ENCODE measurements around the gene ELOF1.

The ELOF1 gene

DNA sequence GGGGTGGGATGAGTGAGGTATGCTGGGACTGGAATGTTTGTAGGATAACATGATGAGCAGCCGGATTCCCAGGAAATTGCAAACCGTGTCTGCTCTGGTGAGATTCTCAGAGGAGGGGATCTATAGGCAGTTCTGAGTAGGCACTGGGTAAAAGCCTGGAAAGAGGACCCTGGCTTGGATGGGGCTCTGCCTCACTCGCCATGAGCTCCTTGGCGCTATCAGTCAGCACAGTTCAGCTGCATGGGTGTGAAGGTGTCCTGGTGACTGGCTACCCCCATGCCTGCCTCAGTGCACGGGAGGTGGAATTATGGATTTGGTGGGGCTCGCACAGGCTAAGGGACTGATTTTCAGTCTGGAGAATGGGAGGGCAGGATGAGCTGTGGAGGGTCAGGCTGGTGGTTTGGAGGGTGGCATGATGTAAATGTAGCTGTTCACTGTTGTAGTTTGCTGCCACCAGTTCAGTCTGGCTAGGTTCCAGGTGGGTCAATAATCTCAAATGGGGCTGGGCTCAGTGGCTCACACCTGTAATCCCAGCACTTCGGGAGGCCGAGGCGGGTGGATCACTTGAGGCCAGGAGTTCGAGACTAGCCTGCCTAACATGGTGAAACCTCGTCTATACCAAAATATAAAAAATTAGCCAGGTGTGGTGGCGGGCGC lies 29.1 kb upstream of the ELOF1 start:
- no peak overlapping the region for H3K9ac ChIP-seq (ENCODE audit: insufficient read length)
- no peak for TF ChIP-seq POLR2AphosphoS5 (IDR thresholded peaks at IDR 0.05; ENCODE audit: borderline replicate concordance, low read depth, low read length)
- no peak for TF ChIP-seq EZH2 (IDR thresholded peaks at IDR 0.05)
- no peak for TF ChIP-seq FOXP2 (optimal IDR thresholded peaks at IDR 0.05; ENCODE audit: control extremely low read depth, extremely low read length, insufficient read depth)
- H3K36me3 ChIP-seq (ENCODE audit: insufficient read depth, low read length), result no peaks in the 10 kb centered on the region
- DNase-seq (ENCODE audit: low read depth, low spot score), result no peak
- no peaks in the 10 kb centered on the region for H3K9me3 ChIP-seq (ENCODE audit: low read depth, low read length)
- no peak overlapping the region for H3K27ac ChIP-seq
- peak overlapping the region; percentile 29; the same call in 1 of the 2 replicates for H3K4me3 ChIP-seq

DNA sequence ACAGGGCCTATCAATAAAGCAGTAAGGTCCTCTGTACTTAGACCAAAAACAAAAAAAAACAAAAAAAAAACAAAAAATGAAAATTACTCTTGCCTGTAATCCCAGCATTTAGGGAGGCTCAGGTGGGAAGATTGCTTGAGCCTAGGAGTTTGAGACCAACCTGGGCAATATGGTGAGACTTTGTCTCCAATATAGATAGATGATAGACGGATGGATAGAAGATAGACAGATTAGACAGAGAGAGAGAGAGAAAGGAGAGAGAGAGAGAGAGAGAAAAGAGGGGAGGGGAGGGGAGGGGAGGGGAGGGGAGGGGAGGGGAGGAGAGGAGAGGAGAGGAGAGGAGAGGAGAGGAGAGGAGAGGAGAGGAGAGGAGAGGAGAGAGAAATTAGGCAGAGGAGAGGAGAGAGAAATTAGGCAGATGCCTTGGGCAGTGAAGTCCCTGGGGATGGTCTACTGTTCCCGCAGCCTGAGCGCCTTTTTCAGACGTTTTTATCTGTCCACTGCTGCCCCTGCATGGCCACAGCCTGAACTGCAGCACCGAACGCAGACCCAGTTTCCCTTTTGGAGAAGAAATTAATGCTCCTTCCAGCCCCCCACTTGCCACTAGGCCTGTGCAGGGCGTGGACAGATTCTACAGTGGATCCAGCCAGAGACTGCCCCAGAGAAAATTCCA lies 28.4 kb upstream of the ELOF1 start:
- no peak for TF ChIP-seq EZH2 (IDR thresholded peaks at IDR 0.05)
- TF ChIP-seq FOXP2 (optimal IDR thresholded peaks at IDR 0.05; ENCODE audit: control extremely low read depth, extremely low read length, insufficient read depth), result no peak
- no peak for TF ChIP-seq POLR2AphosphoS5 (IDR thresholded peaks at IDR 0.05; ENCODE audit: borderline replicate concordance, low read depth, low read length)
- Histone ChIP-seq H3K4me3 (peak overlapping the region; percentile 29; the same call in 1 of the 2 replicates), H3K9ac (ENCODE audit: insufficient read length) (no peak overlapping the region)

DNA sequence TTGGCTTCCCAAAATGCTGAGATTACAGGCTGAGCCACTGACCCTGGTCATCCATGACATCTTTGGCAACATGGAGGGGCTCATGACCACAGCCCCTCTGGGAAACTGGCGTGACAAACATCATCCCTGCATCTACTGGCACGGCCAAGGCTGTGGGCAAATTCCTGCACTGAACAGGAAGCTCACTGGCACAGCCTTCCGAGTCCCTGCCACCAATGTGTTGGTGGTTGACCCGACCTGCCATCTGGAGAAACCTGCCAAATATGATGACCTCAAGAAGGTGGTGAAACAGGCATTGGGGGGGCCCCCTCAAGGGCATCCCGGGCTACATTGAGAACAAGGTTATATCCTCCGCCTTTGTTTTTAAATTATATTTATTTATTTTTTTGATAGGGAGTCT lies 27.3 kb upstream of the ELOF1 start:
- Histone ChIP-seq H3K36me3 (ENCODE audit: insufficient read depth, low read length) (no peaks in the 10 kb centered on the region), H3K27ac (no peak overlapping the region), H3K9me3 (ENCODE audit: low read depth, low read length) (no peaks in the 10 kb centered on the region), H3K4me3 (no peak overlapping the region), H3K9ac (ENCODE audit: insufficient read length) (no peak overlapping the region)
- TF ChIP-seq EZH2 (IDR thresholded peaks at IDR 0.05) (no peak), FOXP2 (optimal IDR thresholded peaks at IDR 0.05; ENCODE audit: control extremely low read depth, extremely low read length, insufficient read depth) (no peak), POLR2AphosphoS5 (IDR thresholded peaks at IDR 0.05; ENCODE audit: borderline replicate concordance, low read depth, low read length) (no peak)
- DNase-seq (ENCODE audit: low read depth, low spot score), result no peak

More for the DNA sequence above, 28.4 kb upstream of the ELOF1 start:
- peak; percentile 40 for DNase-seq (ENCODE audit: low read depth, low spot score)
- H3K36me3 ChIP-seq (ENCODE audit: insufficient read depth, low read length), result no peaks in the 10 kb centered on the region
- H3K9me3 ChIP-seq (ENCODE audit: low read depth, low read length), result no peaks in the 10 kb centered on the region
- no peak overlapping the region for H3K27ac ChIP-seq

DNA sequence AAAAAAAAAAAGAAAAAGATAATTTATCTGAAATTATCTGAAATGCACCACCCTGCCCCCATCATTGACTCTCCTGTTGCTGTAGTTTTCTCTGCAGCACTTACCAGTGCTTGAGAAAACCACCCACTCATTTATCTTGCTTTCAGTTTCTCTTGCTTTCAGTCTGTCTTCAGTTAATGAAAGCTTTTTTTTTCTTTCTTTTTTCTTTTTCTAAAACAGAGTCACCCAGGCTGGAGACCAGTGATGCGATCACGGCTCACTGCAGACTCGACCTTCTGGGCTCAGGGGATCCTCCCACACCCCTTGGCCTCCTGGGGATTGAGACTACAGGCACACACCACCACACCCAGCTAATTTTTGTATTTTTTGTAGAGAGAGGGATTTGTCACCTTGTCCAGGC lies 22.7 kb upstream of the ELOF1 start:
- H3K4me3 ChIP-seq, result no peak overlapping the region
- H3K9ac ChIP-seq (ENCODE audit: insufficient read length), result no peak overlapping the region
- H3K9me3 ChIP-seq (ENCODE audit: low read depth, low read length), result no peaks in the 10 kb centered on the region
- no peaks in the 10 kb centered on the region for H3K36me3 ChIP-seq (ENCODE audit: insufficient read depth, low read length)
- no peak overlapping the region for H3K27ac ChIP-seq
- DNase-seq (ENCODE audit: low read depth, low spot score), result no peak
- TF ChIP-seq EZH2 (IDR thresholded peaks at IDR 0.05) (no peak), FOXP2 (optimal IDR thresholded peaks at IDR 0.05; ENCODE audit: control extremely low read depth, extremely low read length, insufficient read depth) (no peak), POLR2AphosphoS5 (IDR thresholded peaks at IDR 0.05; ENCODE audit: borderline replicate concordance, low read depth, low read length) (no peak)

DNA sequence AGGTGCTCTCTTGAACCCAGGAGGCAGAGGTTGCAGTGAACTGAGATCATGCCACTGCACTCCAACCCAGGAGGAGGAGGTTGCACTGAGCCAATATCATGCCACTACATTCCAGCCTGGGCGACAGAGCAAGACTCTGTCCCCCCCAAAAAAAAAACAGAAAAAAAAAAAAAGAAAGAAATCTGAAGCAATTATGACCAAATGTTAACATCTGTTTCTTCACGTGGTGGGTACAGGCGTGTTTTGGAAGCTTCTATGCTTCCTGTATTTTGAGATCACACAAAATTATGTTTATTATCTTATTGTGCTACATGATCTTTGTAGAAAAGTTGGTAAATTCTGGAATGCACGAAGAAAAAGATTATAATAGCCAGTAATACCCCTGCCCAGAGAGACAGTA lies 21.1 kb upstream of the ELOF1 start:
- Histone ChIP-seq H3K27ac (no peak overlapping the region), H3K9me3 (ENCODE audit: low read depth, low read length) (no peaks in the 10 kb centered on the region), H3K9ac (ENCODE audit: insufficient read length) (no peak overlapping the region), H3K4me3 (no peak overlapping the region), H3K36me3 (ENCODE audit: insufficient read depth, low read length) (no peaks in the 10 kb centered on the region)
- DNase-seq (ENCODE audit: low read depth, low spot score), result no peak
- no peak for TF ChIP-seq FOXP2 (optimal IDR thresholded peaks at IDR 0.05; ENCODE audit: control extremely low read depth, extremely low read length, insufficient read depth)
- TF ChIP-seq POLR2AphosphoS5 (IDR thresholded peaks at IDR 0.05; ENCODE audit: borderline replicate concordance, low read depth, low read length), result no peak
- no peak for TF ChIP-seq EZH2 (IDR thresholded peaks at IDR 0.05)

DNA sequence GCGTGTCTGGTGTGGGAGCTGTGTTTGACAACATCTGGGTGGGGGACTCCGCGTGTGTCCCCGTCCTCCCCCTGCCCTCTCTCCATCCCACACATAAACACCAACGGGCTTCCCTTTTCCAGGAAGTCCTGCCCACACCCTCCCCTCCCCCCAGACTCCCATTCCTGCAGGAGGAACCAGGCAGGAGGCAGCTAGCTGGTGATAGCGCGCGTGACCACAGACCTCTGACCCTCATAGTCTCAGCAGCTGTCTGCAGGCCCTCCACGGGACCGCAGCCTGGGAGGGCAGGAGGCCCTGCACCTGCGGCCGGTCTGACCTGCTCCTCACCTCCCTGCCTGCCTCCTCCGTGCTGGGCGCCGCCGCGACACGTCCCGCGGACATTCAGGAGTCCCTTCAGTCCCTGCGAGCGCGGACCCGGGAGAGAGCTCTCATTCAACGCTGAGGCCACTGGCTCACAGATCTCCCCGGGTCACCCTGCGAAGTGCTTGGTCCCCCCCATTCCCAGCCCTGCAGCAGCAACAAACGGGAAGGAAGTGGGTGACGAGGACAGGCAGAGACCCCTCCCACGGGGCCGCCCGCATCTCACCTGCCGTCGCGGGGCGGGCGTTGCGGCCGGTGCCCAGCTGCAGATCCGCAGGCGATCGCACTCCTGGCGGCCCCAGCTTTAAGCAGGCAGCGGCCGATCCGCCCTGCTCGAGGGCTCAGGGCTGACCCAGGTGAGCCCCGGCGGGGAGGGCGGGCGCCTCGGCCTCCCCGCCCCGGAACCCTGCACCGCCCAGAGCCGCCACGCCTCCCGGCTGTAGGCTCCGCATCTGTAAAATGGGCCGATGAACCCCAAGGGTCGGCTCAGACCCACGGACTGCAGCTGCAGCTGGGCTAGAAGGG lies 19.5 kb upstream of the ELOF1 start:
- Histone ChIP-seq H3K9ac (ENCODE audit: insufficient read length) (no peak overlapping the region), H3K36me3 (ENCODE audit: insufficient read depth, low read length) (no peaks in the 10 kb centered on the region), H3K27ac (no peak overlapping the region), H3K9me3 (ENCODE audit: low read depth, low read length) (no peaks in the 10 kb centered on the region), H3K4me3 (no peak overlapping the region)
- no peak for TF ChIP-seq FOXP2 (optimal IDR thresholded peaks at IDR 0.05; ENCODE audit: control extremely low read depth, extremely low read length, insufficient read depth)
- no peak for TF ChIP-seq POLR2AphosphoS5 (IDR thresholded peaks at IDR 0.05; ENCODE audit: borderline replicate concordance, low read depth, low read length)
- TF ChIP-seq EZH2 (IDR thresholded peaks at IDR 0.05), result no peak
- DNase-seq (ENCODE audit: low read depth, low spot score), result no peak

DNA sequence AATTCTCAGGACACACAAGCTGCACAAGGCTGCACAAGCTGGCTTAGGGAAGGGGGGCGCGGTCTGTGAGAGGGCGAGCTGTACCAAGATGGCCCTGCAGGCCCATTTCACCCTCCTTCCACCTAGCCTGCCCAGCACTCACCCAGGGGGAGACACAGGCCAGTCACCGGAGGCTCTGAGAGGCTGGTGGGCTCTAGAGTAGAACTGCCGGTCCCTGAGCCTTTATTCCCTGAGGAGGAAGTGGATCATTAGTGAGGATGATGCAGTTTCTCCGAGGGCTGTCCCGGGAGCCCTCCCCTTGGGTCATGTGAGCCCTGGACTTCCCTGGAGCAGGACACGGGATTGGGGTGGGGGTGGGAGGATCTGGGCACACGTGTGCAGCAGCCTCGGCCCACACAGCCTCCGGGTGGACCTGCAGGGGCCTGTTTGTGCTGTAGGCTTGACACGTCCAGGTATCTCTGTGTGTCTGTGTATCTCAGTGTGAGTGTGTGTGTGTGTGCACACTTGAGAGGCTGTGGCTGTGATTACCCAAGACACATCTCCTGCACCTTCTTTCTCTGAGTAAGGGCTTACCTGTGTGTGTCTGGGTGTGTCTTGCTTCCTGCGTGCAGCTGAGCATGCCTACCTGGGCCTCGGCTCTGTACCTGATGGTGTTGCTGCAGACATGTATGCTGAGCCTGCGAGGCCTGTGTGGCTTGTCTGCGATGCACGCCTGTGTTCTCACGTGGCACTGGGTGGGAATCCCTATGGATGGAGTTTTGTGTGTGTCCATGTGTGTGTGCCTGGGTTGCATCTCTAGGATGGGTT lies 18.6 kb upstream of the ELOF1 start, which contains the start of gene ACP5:
Gene ACP5, minus strand, starts transcription at position 195 of the 807 bp plus-strand sequence. CDS start 328 bp downstream, outside the sequence.
- TF ChIP-seq EZH2 (IDR thresholded peaks at IDR 0.05) (no peak), POLR2AphosphoS5 (IDR thresholded peaks at IDR 0.05; ENCODE audit: borderline replicate concordance, low read depth, low read length) (no peak), FOXP2 (optimal IDR thresholded peaks at IDR 0.05; ENCODE audit: control extremely low read depth, extremely low read length, insufficient read depth) (no peak)
- no peak within 1 kb of the TSS for H3K9ac ChIP-seq (ENCODE audit: insufficient read length)
- no peak within 1 kb of the TSS for H3K4me3 ChIP-seq
- no peak within 1 kb of the TSS for H3K27ac ChIP-seq
- DNase-seq (ENCODE audit: low read depth, low spot score), result no peak
- H3K9me3 ChIP-seq (ENCODE audit: low read depth, low read length), result no peaks in the 10 kb centered on the region
- H3K36me3 ChIP-seq (ENCODE audit: insufficient read depth, low read length), result no peaks in the 10 kb centered on the region
